ENCODE measurements around the gene CACNA1B.

DNA sequence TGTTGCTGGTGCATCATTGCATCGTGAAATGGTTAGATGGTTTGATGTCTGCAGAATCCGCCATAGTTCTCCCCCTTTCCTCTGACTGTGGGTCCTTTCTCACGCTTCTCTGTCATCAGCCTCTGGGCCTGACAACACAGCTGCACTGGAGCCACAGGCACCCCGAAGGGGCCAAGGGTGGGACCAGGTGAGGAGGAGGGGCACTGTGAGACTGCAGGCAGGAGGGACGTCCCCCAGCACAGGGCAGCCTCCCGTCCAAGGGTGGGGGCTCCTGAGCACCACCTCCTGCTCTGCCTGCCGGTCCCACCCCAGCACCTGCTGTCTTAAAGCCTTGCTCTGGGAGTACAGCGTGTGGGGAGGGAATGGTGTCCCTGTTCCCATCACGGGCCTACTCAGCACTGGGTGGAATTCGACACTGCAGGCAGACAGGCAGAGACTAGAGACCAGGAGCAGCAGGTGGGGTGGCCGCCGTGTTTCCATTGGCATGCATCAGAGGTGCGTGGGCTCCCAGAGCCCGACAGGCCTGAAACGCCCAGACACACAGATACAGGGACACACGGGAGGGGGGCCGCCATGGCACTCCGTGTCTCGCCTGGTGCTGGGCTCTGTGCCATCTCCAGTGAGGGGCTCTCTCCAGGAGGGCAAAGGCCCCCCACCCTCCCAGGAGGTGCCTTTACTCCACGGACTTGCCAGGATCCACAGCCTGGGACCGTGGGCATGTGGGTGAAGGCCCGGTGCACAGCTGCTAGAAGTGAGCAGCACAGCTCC lies 15.0 kb downstream of the CACNA1B start:
- TF ChIP-seq, protein P1, sequence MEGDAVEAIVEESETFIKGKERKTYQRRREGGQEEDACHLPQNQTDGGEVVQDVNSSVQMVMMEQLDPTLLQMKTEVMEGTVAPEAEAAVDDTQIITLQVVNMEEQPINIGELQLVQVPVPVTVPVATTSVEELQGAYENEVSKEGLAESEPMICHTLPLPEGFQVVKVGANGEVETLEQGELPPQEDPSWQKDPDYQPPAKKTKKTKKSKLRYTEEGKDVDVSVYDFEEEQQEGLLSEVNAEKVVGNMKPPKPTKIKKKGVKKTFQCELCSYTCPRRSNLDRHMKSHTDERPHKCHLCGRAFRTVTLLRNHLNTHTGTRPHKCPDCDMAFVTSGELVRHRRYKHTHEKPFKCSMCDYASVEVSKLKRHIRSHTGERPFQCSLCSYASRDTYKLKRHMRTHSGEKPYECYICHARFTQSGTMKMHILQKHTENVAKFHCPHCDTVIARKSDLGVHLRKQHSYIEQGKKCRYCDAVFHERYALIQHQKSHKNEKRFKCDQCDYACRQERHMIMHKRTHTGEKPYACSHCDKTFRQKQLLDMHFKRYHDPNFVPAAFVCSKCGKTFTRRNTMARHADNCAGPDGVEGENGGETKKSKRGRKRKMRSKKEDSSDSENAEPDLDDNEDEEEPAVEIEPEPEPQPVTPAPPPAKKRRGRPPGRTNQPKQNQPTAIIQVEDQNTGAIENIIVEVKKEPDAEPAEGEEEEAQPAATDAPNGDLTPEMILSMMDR (IDR thresholded peaks at IDR 0.05) = no peak
- TF ChIP-seq POLR2A (IDR thresholded peaks at IDR 0.05) = no peak
